HCT116 (cell line): Measurements from ENCODE around the gene TOR4A. TPM values are rescaled to one million over a fixed set of nuclear protein-coding genes. Genes with fewer than 3 reads are reported as not detected.

Experiments
- ATAC-seq: fragments of 200-7000 bp; cut with Tn5 transposase; 2 replicates; pipeline ENCODE4 v1.9.1; 2020; ENCODE audit warnings: mild to moderate bottlenecking, moderate library complexity
- BruUV-seq: library from RNA; stranded (reverse); fragments of 400-500 nt; replicated peaks from 2 replicates; lab custom pipeline; 2021; lab: Mats Ljungman, UMichigan
- CTCF ChIA-PET: fragments of 300-600 bp; sonication (Branson Sonifier 250); formaldehyde crosslinking; loops from one replicate; lab custom pipeline; 2021; ENCODE audit warnings: antibody characterized with exemption; lab: Charles Lee
- POLR2A ChIA-PET: fragments of 300-600, 350-600 bp; sonication (Branson Sonifier 250); formaldehyde crosslinking; loops from one replicate; lab custom pipeline; 2021; ENCODE audit warnings: antibody characterized with exemption; lab: Charles Lee
- RAD21 ChIA-PET, 2 experiments: fragments of 300-600 bp; sonication (Branson Sonifier 250); formaldehyde crosslinking; loops; one replicate each; lab custom pipeline; 2023; ENCODE audit warnings: low total read pairs in 2 of 2; ENCODE audit not compliant: uncharacterized antibody in 2 of 2, unreplicated experiment in 2 of 2, low non-redundant PET in 1 of 2; lab: Charles Lee
- DNase-seq: peaks from one replicate; pipeline ENCODE4 v3.0.0-alpha.2; 2010; ENCODE audit warnings: low read depth, low spot score
- H2AFZ ChIP-seq: fragments of 200-600 bp; shearing (Covaris generic), sonication (generic); 2 replicates; pipeline ENCODE4 v1.6.1; 2017; ENCODE audit warnings: low read depth, mixed run types, mixed read lengths, antibody characterized with exemption, low read length; ENCODE audit not compliant: poor library complexity, severe bottlenecking
- H3K27ac ChIP-seq: 2 replicates; pipeline ENCODE4 v1.5.1; 2012; ENCODE audit warnings: low read depth, low read length
- H3K27me3 ChIP-seq: fragments of 200-600 bp; sonication (generic); 2 replicates; pipeline ENCODE4 v1.6.1; 2016; ENCODE audit warnings: mixed run types, low read length, mixed read lengths; ENCODE audit not compliant: insufficient read depth
- H3K36me3 ChIP-seq, 2 experiments: fragments of 200-500 bp in 1 of 2; fragments of 200-600 bp in 1 of 2; sonication (Bioruptor generic) in 1 of 2; sonication (generic) in 1 of 2; 2 replicates each; pipeline versions ENCODE4 v1.5.1 to v1.6.1; 2014 to 2016; ENCODE audit warnings: low read length in 2 of 2, inconsistent platforms in 1 of 2, mixed read lengths in 1 of 2, mixed run types in 1 of 2; ENCODE audit not compliant: insufficient read depth in 2 of 2, control insufficient read depth in 1 of 2
- H3K4me1 ChIP-seq, 2 experiments: fragments of 200-600 bp in 1 of 2; sonication (generic) in 1 of 2; 2 replicates each; pipeline versions ENCODE4 v1.5.1 to v1.6.1; 2012 to 2017; ENCODE audit warnings: low read length in 2 of 2, inconsistent platforms in 1 of 2, mild to moderate bottlenecking in 1 of 2, mixed read lengths in 1 of 2, mixed run types in 1 of 2, moderate library complexity in 1 of 2; ENCODE audit not compliant: insufficient read depth in 2 of 2, control insufficient read depth in 1 of 2
- H3K4me2 ChIP-seq: fragments of 200-600 bp; sonication (generic); 2 replicates; pipeline ENCODE4 v1.6.1; 2017; ENCODE audit warnings: mixed run types, low read length, mixed read lengths
- H3K4me3 ChIP-seq, 2 experiments: fragments of 200-600 bp in 1 of 2; sonication (generic) in 1 of 2; replicated peaks in 1 of 2; 2 replicates each; pipeline ENCODE4 v1.5.1; 2011 to 2016; ENCODE audit warnings: low read length in 2 of 2, control low read depth in 1 of 2, low read depth in 1 of 2, mild to moderate bottlenecking in 1 of 2, mixed read lengths in 1 of 2, mixed run types in 1 of 2
- H3K79me2 ChIP-seq: fragments of 200-600 bp; sonication (generic); 2 replicates; pipeline ENCODE4 v1.6.1; 2017; ENCODE audit warnings: mild to moderate bottlenecking, mixed run types, low read length, moderate library complexity, mixed read lengths; ENCODE audit not compliant: insufficient read depth
- H3K9ac ChIP-seq: fragments of 200-600 bp; sonication (generic); 2 replicates; pipeline ENCODE4 v1.6.1; 2016; ENCODE audit warnings: low read length, mixed read lengths
- H3K9me2 ChIP-seq: fragments of 200-600 bp; sonication (generic), shearing (Covaris generic); 2 replicates; pipeline ENCODE4 v1.6.1; 2017; ENCODE audit warnings: mixed run types, mild to moderate bottlenecking, moderate library complexity; ENCODE audit not compliant: insufficient read depth
- H3K9me3 ChIP-seq, 2 experiments: fragments of 200-500 bp in 1 of 2; fragments of 200-600 bp in 1 of 2; sonication (Bioruptor generic) in 1 of 2; sonication (generic) in 1 of 2; 2 replicates each; pipeline ENCODE4 v1.6.1; 2014 to 2017; ENCODE audit warnings: low read length in 2 of 2, mixed read lengths in 2 of 2, inconsistent platforms in 1 of 2, low read depth in 1 of 2, mild to moderate bottlenecking in 1 of 2, mixed run types in 1 of 2, moderate library complexity in 1 of 2; ENCODE audit not compliant: control insufficient read depth in 1 of 2, insufficient read depth in 1 of 2
- H4K20me1 ChIP-seq: fragments of 200-600 bp; sonication (generic), shearing (Covaris generic); 2 replicates; pipeline ENCODE4 v1.6.1; 2017; ENCODE audit warnings: mixed run types, mild to moderate bottlenecking, moderate library complexity; ENCODE audit not compliant: insufficient read depth
- CEBPB ChIP-seq: IDR thresholded peaks from 2 replicates; pipeline ENCODE4 v1.6.1; 2012; ENCODE audit warnings: low read depth
- EGR1 ChIP-seq: IDR thresholded peaks from 2 replicates; pipeline ENCODE4 v1.6.1; 2012; ENCODE audit warnings: low read depth
- POLR2A ChIP-seq: IDR thresholded peaks from 2 replicates; pipeline ENCODE4 v1.7.0; 2011; ENCODE audit warnings: borderline replicate concordance; ENCODE audit not compliant: insufficient read depth, insufficient read length; ENCODE audit errors: extremely low read depth
- RAD21 ChIP-seq: IDR thresholded peaks from 2 replicates; pipeline ENCODE4 v1.6.1; 2012; ENCODE audit warnings: low read depth, mild to moderate bottlenecking
- SP1 ChIP-seq: IDR thresholded peaks from 2 replicates; pipeline ENCODE4 v1.6.1; 2012; ENCODE audit warnings: low read depth
- SRF ChIP-seq: IDR thresholded peaks from 2 replicates; pipeline ENCODE4 v1.6.1; 2012; ENCODE audit warnings: low read depth
- ZNF274 ChIP-seq: fragments of 200-500 bp; sonication (Bioruptor generic); IDR thresholded peaks from 2 replicates; pipeline ENCODE4 v1.6.1; 2014; ENCODE audit warnings: mild to moderate bottlenecking, low read depth, low read length, inconsistent platforms
- intact Hi-C: fragments of 100-400 bp; cut with micrococcal nuclease; formaldehyde crosslinking; loops from 2 replicates; pipeline ENCODE4 v1.10.0; 2022
- total RNA-seq: library from RNA; stranded (reverse); gene quantifications from one replicate; pipeline ENCODE4 v1.2.1, GENCODE V29; 2021; ENCODE audit not compliant: unreplicated experiment
- TF ChIP-seq, protein P1 (sequence below): IDR thresholded peaks from 2 replicates; pipeline ENCODE4 v1.6.1; 2011; ENCODE audit warnings: mild to moderate bottlenecking, low read length, moderate library complexity; ENCODE audit not compliant: insufficient replicate concordance; ENCODE audit errors: extremely low read depth

Gene TOR4A
- total RNA-seq, 1 experiment from 2014 or later, result 34.0 TPM

DNA sequence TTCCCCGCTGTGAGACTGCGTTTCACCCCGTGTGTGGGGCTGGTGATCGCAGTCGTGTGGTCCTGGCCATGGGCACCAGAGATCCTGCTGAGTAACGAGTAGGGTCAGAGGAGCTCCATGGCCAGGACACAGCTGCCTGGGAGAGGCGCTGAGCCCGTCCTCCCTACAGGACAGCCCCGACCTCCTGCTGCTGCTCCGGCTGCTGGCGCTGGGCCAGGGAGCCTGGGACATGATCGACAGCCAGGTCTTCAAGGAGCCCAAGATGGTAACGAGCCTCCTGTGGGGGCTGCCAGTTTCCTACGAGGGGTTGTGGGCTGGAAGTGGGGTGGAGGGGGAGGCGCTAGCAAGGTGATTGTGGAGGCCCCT lies 11.4 kb upstream of the TOR4A start:
- H4K20me1 ChIP-seq, result no peaks in the 10 kb centered on the region
- H3K27ac ChIP-seq, result no peak overlapping the region
- ChIA-PET POLR2A (no interaction called here), RAD21 (no interaction called here), CTCF (no interaction called here)
- intact Hi-C loops, result no loop called here
- H3K4me2 ChIP-seq, result no peak overlapping the region
- DNase-seq (no peak), ATAC-seq (no peak)
- no peaks in the 10 kb centered on the region for H3K27me3 ChIP-seq
- no peak overlapping the region for H3K4me3 ChIP-seq
- TF ChIP-seq ZNF274, result no peak
- no peak for TF ChIP-seq CEBPB
- no peak for TF ChIP-seq RAD21
- no peak for TF ChIP-seq SP1
- no peak for TF ChIP-seq EGR1
- no peak for TF ChIP-seq SRF
- TF ChIP-seq POLR2A, result no peak
- TF ChIP-seq, protein P1, sequence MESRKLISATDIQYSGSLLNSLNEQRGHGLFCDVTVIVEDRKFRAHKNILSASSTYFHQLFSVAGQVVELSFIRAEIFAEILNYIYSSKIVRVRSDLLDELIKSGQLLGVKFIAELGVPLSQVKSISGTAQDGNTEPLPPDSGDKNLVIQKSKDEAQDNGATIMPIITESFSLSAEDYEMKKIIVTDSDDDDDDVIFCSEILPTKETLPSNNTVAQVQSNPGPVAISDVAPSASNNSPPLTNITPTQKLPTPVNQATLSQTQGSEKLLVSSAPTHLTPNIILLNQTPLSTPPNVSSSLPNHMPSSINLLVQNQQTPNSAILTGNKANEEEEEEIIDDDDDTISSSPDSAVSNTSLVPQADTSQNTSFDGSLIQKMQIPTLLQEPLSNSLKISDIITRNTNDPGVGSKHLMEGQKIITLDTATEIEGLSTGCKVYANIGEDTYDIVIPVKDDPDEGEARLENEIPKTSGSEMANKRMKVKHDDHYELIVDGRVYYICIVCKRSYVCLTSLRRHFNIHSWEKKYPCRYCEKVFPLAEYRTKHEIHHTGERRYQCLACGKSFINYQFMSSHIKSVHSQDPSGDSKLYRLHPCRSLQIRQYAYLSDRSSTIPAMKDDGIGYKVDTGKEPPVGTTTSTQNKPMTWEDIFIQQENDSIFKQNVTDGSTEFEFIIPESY, result no peak
- BruUV-seq, result no TSS peak
- no peaks in the 10 kb centered on the region for H3K9me2 ChIP-seq
- H3K9ac ChIP-seq, result no peak overlapping the region
- H3K4me1 ChIP-seq, result no peaks in the 10 kb centered on the region
- peaks cover 12 to 29% of the 10 kb centered on the region in 2 experiments; a peak in 3 of 4 replicates for H3K36me3 ChIP-seq
- peaks cover 6% of the 10 kb centered on the region; the same call in 1 of the 2 replicates for H3K79me2 ChIP-seq
- no peak overlapping the region for H2AFZ ChIP-seq
- no peaks in the 10 kb centered on the region for H3K9me3 ChIP-seq
